NCI-H1436 treated with DMSO at 0.1 percent for 48 hours (cell line): ENCODE measurements around the gene SNIP1.
"Not testable (repeated sequence)": the region's sequence is repeated elsewhere in the genome, so short reads cannot be mapped to it uniquely, and the experiment has no call there.

Experiments
- DNase-seq: peaks from one replicate; lab custom pipeline; 2025; lab: John Stamatoyannopoulos, UW

The SNIP1 gene

DNA sequence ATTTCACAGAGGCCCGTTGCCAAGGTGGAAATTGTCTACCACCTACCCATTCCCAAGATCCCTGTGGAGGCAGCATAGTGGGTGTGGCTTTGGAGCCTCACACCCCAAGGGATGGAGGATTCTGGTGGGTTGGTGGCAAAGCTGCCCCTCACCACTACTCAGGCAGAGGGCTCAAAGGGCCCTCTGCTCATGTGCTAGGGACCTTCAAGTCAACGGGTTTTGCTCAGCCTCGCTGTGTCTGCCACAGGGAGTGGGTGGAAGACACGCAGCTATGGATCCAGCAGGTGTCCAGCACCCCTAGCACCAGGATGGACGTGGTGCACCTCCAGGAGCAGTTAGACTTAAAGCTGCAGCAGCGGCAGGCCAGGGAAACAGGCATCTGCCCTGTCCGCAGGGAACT is 5.0 kb upstream of the SNIP1 start:
- DNase-seq, result no peak

DNA sequence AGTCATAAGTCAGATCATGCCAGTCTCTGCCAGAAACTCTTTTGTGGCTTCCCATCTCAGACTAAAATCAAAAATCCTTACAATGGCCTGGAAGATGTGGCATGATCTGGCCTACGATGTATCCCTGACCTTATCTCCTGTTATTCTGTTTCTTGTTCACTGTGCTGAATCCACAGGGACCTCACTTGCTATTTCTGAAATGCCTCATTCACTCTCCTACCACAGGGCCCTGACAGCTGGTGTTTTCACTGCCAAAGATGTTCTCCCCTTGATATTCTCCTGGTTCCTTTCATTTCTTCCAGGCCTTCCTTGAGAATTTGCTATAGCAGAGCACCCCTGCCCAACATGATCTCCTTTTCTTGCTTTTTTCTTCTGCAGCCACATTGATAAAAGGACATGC is 4.3 kb upstream of the SNIP1 start:
- DNase-seq, result no peak

DNA sequence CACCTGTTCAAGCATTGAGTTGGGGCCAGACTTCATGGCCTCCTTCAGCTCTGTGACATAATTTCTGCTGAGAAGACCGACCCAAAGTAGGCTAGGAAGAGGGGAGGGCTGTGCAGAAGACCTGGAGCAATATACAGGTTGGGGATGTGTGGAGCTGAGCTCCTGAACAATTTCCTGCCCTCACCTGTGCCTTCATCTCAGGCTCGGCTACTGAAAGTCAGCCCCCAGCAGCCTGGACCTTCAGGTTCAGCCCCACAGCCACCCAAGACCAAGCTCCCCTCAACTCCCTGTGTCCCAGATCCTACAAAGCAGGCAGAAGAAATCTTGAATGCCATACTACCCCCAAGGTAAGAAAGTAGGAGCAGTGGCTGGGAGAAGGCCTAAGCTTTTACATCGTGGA is 3.3 kb upstream of the SNIP1 start:
- no peak for DNase-seq

DNA sequence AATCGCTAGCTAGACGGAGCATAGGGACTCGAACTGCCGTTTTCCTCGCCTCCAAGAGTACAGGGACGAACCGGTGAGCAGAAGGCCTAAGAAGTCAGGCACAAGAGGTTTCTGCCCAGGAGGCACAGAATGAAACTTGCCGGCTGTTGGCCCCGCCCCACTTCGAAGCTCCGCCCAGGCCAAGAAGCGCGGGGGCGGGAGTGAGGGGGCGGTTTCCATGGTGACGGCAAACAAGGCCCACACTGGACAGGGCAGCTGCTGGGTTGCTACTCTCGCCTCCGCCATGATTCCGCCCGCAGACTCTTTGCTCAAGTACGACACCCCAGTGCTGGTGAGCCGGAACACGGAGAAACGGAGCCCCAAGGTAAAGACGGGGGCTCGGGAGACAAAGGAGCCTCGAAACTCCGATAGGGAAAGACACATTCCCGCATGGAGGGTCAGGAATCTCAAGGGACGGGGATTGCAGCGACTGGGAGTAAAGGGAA is 2.7 kb upstream of the SNIP1 start, which contains the start of gene DNALI1:
Gene DNALI1 (plus strand): TSS at position 229 of the 485 bp plus-strand sequence. CDS start 55 bp downstream, at position 284.
- DNase-seq, result no peak

DNA sequence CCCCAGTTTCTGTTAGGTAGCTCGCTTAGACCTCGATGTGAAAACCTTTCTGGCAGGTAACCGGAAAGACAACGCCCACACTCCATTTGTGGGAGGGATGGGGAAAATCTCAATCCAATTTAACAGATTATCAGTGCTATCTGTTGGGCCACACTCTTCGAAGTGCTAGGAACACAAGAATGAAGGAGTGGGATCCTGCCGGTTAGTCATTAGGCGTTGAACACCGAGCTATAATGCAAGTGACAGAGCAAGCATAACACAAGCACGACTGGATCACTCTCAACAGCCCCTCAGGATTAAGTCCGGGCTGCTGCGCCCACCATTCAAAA is 531 bp downstream of the SNIP1 start:
- no peak for DNase-seq

DNA sequence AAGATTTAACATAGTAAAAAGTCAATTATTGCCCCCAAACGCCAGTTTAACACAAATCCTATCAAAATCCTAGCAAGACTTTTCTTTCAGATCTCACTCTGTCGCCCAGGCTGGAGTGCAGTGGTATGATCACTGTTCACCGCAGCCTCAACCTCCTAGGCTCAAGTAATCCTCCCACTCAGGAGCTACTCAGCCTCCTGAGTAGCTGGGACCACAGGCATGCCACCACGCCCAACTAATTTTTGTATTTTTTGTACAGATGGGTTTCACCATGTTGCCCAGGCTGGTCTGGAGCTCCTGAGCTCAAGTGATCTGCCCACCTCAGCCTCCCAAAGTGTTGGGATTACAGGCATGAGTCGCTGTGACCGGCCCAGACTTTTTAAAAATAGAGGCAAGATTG is 4.8 kb downstream of the SNIP1 start:
- no peak for DNase-seq

DNA sequence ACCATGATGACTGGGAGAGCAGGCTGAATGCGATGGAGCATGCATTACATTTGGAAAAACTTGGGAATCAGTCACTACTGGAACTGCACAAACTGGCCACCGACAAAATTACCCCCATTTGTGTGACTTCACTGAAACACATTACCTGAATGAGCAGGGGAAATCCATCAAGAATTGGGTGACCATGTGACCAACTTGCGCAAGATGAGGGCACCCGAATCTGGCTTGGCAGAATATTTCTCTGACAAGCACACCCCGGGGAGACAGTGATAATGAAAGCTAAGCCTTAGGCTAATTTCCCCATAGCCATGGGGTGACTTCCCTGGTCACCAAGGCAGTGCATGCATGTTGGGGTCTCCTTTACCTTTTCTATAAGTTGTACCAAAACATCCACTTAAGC is 9.1 kb downstream of the SNIP1 start:
- no peak for DNase-seq

DNA sequence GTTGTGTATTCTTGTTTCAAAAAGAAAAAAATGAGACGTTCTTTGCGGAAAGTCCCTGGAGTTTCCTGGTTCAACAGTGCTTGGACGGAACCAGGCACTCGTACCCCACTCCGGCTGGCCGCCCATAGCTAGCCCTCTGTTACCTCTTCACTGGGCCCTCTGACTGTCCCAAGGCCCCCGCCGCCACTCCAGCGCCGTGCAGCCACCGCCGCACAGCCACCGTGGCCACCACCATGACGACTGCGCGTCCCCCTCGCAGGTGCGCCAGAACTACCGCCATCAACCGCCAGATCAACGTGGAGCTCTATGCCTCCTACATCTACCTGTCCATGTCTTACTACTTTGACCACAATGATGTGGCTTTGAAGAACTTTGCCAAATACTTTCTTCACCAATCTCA is 9.6 kb downstream of the SNIP1 start:
- DNase-seq, result no peak

DNA sequence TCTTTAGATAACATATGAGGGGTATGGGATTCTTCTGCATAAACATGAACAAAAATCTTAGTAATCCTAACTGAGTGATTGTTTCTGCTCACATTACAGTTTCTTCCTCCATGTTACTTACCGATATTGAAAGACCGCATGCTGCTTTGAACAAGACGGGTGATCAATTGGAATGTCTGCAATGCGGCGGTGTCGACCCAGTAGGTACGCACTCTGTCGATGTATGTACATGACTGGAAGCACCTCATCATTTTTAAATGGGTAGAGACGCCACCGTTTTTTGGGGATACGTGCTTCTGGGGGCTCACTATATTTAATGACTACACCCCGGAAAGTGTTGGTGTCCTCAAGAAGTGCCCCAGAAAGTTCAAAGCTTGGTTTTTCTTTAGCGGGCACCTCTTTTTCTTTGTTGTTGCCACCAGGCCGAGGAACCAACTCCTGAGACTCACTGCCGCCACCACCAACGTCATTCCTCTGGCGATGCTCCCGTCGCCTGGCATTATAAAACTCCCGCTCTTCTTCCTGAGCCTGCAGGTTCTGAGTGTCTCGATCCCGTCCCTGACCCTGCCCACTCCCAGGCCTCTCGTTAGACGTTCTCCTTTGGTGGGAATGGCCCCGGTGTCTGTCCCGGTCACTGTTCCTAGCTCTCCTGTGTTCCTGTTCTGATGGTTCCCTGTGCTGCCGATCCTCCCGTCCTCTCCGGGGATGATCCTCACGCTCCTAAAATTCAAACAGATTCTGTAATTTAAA is 13.9 kb downstream of the SNIP1 start:
- DNase-seq, result no peak

DNA sequence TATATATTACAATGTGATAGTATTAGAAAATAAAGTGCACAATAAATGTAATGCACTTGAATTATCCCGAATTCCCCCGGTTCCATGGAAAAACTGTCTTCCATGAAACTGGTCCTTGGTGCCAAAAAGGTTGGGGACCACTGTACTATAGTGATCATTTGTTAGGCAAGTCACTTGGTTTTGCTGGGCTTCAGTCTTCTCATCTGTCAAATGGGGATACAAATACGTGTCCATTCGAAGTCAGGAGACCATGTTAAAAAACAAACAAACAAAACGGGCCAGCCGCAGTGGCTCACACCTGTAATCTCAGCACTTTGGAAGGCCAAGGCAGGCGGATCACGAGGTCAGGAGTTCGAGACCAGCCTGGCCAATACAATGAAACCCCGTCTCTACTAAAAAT is 14.9 kb downstream of the SNIP1 start:
- not testable (repeated sequence) for DNase-seq

DNA sequence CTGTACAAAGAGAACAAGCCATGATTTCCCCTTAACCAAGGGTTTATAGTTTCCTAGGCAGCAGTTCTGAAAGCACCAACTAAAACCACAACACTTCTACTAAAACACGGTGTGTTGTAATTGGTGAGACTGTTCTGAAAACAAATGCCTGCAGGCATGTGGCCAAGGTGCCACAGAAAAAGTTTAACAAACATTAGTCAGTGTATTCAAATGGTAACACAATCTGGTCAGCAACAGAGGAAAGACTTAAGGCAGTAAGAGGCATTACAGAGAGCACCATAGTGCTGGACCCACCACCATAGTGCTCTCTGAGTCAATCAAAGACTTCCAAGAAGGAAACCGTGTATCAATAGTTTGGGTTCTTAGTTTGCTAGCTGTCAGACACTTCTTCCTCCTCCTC is 16.7 kb downstream of the SNIP1 start:
- no peak for DNase-seq

DNA sequence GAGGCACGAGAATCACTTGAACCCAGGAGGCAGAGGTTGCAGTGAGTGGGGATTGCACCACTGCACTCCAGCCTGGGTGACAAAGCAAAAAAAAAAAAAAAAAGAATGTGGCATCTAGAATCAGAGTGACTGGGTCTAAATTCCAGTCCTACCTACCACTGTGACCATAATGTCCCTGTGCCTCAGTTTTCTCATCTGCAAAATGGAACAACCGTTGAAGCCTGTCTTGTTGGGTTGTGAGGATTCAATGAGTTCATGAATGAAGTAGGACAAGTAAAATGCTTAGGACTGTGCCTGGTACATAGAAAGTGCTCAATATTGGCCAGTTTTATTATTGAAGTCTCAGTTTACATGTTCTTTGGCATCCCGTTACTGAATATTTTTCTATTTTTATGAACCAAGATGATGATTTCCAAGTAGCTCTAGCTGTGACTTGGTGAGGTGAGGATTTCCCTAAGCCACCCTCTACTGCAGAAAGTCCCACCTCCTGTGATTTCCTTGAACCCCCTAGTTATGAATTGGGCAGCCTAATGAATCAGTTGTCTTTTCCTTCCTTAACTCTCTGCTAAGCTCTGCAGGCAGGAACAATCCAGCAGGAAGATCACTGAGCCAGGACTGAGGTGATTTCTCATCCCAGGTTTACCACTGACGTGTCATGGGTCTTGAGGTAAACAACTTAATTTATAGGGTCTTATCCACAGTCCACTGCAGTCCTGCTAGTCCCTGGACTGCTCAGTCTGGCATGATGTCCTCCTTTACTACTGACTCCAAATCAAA is 20.6 kb downstream of the SNIP1 start:
- no peak for DNase-seq

DNA sequence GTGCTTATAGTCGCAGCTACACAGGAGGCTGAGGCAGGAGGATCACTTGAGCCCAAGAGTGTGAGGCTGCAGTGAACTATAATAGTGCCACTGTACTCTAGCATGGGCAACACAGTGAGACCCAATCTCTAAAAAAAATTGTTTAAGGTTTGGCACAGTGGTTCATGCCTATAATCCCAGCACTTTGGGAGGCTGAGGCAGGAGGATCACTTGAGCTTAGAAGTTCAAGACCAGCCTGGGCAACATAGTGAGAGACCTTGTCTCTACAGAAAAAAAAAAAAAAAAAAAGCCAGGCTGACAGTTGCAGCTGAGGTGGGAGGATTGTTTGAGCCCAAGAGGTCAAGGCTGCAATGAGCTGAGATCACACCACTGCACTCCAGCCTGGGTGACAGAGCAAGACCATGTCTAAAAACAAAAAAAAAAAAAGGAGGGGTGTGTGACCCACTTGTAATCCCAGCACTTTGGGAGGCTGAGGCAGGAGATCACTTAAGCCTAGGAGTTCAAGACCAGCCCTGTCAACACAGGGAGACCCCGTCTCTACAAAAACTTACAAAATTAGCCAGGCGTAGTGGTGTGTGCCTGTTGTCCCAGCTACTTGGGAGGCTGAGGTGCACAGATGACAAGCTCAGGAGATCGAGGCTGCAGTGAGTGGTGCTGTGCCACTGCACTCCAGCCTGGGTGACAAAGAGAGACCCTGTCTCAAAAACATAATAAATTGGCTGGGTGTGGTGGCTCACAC is 21.5 kb downstream of the SNIP1 start:
- DNase-seq, result not testable (repeated sequence)

DNA sequence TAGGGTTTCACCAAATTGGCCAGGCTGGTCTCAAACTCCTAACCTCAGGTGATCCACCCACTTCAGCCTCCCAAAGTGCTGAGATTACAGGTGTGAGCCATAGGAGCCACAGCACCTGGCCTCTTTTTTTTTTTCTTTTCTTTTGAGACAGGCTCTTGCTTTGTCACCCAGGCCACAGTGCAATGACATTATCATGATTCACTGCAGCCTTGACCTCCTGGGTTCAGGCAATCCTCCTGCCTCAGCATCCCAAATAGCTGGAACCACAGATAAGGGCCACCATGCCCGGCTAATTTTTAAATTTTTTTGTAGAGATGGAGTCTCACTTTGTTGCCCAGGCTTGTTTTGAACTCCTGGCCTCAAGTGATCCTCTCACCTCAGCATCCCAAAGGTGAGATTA is 24.2 kb downstream of the SNIP1 start:
- DNase-seq, result not testable (repeated sequence)

DNA sequence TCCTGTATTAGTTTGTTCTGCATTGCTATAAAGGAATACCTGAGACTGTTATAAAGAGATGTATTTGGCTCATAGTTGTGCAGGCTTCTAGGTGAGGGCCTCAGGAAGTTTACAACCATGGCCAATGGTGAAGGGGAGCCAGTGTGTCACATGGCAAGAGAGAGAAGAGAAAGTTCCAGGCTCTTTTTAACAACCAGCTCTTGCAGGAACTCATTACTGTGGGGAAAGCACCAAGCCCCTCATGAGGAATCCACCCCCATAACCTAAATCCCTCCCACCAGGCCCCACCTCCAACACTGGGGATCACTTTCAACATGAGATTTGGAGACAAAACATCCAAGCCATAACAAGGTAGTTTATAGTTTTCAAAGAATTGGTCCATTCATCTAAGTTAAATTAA is 34.5 kb downstream of the SNIP1 start:
- no peak for DNase-seq

DNA sequence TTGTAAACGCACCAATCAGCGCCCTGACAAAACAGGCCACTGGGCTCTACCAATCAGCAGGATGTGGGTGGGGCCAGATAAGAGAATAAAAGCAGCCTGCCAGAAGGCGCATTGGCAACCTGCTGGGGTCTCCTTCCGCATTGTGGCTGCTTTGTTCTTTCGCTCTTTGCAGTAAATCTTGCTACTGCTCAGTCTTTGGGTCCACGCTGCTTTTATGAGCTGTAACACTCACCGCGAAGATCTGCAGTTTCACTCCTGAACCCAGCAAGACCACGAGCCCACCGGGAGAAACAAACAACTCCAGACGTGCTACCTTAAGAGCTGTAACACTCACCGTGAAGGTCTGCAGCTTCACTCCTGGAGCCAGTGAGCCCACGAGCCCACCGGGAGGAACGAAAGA is 35.2 kb downstream of the SNIP1 start:
- not testable (repeated sequence) for DNase-seq

DNA sequence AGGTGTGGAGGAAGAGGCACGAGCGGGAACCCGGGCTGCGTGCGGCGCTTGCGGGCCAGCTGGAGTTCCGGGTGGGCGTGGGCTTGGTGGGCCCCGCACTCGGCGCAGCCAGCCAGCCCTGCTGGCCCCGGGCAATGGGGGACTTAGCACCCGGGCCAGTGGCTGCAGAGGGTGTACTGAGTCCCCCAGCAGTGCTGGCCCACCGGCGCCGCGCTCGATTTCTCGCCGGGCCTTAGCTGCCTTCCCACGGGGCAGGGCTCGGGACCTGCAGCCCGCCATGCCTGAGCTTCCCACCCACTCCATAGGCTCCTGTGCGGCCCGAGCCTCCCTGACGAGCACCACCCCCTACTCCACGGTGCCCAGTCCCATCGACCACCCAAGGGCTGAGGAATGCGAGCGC is 35.9 kb downstream of the SNIP1 start:
- DNase-seq, result not testable (repeated sequence)

DNA sequence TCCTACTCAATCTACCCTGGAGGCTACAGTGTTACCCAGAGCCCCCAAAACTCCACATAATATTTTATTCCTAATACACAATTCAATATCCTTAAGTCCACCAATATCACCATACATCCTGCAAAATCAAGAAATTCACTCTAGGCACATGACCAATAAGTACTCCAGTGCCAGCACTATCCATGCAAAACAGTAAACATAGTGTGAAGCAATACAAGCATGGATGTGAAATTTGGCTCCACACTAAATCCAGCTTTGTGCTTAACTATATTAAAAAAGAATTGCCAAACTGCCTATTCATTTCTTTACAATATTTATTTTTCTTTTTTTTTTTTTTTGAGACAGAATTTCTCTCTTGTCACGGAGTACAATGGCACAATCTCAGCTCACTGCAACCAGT is 36.5 kb downstream of the SNIP1 start:
- DNase-seq, result no peak

DNA sequence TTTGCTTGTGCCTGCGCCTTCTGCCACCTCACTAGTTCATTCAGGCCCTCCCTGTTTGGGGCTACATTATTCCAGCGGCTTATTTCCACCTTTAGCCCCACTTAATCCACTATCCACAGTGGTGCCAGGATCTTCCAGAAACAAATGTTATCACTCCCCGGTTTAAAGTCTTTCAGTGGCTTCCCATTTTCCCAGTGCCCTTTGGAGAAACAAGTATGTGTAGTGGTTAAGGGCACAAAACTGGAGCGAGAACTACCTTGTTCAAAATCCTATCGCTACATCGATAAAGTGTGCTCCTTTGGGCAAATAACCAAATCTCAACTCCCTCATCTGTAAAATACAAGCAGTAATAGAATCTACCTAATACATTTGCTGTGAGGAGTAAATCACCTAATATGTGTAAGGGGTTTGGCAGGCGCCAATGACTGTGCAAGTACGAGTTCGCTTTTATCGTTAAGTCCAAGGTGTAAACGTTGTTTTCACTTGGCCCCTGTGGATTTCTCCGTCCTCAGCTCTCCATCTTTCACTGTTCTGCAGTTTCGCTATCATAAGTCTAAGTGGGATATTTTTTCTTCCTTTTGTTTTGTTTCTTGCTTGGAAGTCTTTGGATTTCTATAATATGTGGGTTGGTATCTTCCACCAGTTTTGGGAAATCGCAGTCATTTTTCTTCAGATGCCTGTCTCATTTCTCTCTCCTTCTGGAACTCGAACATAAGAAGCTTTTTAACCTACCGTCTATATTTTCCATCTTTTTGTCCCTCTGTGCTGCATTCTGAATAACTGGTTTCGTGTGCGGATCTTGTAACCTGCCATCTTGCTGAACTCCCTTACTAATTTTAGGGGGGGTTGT is 38.7 kb downstream of the SNIP1 start:
- no peak for DNase-seq

DNA sequence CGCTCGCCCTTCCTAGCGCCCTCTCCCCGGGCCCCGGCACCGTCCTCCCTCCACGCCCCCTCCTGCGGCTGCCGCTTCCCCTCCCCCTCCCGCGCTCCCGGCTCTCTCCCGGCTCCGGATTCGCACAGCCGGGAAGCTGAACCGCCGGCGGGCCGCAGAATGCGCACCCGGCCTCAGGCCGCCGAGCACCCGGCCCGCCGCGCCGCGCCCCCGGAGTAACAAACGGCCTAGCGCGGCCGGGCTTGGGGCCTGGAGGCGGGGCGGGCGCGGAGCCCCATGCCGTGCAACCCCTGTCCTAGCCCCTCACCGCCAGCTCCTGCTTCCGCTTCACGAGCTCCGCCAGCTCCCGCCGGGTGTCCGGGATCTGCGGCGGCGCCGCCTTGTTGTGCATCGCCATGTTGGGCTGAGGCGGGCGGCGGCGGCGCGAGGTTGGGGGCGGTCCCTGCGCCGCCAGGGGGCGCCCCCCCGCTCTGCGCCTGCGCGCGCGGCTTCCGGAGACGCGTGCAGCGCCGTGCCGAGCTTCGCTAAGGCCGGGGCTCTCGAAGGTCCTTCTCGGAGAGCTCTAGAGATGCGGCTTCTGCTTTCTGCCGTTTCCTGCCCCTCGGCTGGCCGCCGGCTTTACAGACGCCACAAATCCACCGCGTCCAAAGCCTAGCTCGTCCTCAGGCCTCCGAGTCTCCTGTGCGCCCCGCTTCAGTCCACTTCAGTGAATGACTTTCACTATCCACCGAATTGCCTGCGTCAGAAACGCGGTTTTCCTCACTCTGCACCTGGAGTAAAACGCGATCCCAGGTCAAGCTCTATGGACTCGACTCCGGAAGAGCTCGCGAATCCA is 39.5 kb downstream of the SNIP1 start, which contains the start of gene MEAF6:
Gene MEAF6 (minus strand): TSS at position 417 of the 835 bp plus-strand sequence. CDS start 20 bp downstream, at position 397.
- DNase-seq, result no peak
